ENCODE data around the gene VPS13D.

DNA sequence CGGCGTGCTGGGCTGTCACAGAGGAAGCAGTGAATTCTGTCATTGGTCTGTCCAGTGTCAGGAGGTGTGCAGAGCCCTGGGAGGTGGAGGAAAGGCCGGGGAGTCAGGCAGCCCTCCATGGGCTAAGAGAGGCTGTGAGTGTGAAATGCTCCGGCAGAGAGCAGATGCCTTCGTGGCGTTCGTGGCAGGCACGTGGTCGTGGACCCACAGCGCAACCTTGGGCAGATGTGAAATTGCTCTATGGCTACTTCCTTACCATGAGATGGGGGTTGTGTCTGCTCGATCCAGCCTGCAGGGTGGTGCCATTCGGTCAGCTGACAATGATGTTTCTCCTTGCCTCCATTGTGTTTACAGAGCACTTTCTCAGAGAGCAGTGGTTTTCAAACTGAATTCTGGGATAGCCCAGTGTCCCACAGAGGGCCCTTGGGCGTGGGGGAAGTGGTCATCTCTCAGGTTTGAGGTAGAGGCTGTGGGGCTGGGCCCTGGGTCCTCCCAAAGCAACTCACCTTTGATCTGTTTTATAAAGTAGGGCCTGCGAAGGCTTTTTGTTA lies 35.1 kb upstream of the VPS13D start:
- TF ChIP-seq CTCF (IDR thresholded peaks at IDR 0.05 in 4 of 5, conservative IDR thresholded peaks at IDR 0.05 in 1 of 5) (no peak), POLR2A (IDR thresholded peaks at IDR 0.05) (no peak)
